ENCODE measurements around the gene CKMT1B.
"Not testable (repeated sequence)": the region's sequence is repeated elsewhere in the genome, so short reads cannot be mapped to it uniquely, and the experiment has no call there.

The CKMT1B gene

DNA sequence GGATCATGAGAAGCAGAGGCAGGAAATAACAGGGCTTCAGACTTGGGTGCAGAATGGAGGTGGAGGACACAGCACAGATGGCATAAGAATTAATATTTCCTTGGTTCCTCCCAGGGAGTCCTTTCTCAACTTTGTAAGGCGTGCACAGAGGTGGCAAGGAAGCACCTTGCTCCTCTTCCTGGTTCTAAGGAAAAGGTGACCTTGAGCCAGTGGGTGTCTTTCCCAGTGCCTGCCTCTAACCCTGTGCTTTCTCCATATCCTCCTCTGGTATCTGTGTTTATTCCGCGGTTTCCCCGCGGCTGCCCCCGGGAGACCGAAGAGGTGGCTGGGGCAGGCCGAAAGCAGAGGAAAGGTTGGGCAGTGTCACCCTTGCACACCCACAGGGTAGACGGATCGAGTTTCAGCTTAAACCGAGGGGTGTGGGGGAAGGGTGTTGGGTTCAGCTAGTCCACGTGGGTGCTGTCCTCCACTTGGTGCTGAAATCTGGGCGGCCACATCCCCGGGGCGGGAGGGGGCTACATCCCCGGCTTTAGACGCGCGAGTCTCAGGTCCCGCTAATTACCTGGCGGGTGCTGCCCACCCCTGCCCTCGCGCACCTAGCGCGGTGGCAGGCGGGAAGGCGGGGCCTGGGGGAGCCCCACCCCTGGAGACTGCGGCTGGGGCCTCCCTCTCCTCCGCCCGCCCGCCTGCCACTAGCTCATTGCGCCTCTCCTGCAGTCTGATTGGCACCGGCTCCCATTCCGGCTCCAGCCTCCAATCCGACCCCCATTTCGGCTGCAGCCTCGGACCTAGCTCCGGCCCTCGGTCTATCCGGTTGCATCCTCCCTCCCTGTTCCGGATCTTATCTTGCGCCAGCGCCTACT, at the start of gene CKMT1B:
TSS of gene CKMT1B (plus strand) at position 700 of the 863 bp plus-strand sequence. CDS start 192 bp downstream, outside the sequence.
- DNase-seq (ENCODE audit: low read depth) = not testable (repeated sequence)

DNA sequence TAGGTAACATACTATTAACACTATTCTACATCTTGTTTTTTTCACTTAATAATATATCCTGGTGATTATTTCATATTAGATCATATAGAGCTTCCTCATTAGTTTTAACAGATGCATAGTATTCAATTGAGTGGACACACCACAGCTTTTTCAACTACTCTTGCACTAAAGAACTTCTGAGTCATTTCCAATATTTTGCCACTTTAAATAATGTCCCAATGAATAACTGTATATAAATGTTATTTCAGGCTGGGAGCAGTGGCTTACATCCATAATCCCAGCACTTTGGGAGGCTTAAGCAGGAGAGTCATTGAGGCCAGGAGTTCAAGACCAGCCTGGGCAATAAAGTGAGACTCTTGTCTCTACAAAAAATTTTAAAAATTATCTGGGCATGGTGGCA, 49.6 kb upstream of the CKMT1B start:
- no peak for DNase-seq (ENCODE audit: low read depth)

DNA sequence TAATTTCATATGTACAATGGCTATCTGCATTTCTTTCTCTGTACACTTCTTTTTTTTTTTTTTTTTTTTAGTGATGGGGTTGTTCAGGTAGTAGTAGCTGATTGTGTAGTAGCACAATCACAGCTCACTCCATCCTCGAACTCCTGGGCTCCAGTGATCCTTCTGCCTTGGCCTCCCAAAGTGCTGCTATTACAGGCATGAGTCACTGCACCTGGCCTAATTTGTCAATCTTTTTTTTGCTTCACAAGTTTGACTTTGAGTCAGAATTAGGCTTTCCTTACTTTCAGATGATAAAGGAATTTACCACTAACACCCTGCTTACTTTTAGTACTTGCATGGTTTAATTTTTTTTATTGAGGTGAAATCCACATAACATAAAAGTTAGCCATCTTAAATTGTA, 48.4 kb upstream of the CKMT1B start:
- DNase-seq (ENCODE audit: low read depth) = no peak

DNA sequence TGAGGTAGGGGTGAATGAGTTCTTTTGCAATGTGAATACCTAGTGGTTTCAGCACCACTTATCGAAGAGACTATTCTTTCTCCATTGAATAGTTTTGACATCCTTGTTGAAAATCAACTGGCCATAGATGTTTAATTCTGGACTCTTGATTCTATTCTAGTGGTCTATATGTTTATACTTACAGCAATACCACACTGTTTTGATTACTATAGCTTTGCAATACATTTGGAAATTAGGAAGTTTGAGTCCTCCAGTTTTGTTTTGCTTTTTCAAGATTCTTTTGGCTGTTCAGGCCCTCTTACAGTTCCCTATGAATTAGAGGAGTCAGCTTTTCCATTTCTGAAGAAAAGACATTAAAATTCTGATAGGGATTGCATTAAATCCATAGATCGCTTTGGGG, 46.3 kb upstream of the CKMT1B start:
- DNase-seq (ENCODE audit: low read depth) = no peak

DNA sequence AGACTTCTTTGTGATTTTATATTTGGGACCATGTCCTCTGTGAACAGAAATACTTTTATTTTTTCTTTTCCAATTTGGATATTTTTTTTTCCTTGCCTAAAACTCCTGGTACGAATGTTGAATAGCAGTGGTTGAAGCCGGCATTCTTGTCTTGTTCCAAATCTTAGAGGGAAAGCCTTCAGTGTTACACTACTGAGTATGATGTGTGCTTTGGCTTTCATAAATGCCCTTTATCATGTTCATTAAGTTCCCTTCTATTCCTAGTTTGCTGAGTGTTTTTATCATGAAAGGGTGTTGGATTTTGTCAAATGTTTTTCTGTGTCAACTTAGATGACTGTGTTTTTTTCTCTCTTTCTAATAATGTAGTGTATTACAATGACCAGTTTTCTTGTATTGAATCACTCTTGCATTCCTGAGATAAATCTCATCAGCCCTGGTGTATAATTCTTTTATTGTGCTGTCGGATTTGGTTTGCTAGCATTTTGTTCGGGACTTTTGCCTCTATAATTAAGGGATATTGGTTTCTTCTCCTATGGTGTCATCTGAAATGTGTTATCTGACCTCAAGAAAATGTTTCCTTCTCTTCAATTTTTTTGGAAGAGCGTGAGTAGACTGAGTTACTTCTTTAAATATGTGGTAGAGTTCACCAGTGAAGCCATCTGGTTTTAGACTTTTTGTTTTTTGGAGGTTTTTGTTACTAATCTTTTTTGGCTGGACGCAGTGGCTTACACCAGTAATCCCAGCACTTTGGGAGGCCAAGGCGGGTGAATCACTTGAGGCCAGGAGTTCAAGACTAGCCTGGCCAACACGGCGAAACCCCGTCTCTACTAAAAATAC, 43.1 kb upstream of the CKMT1B start:
- no peak for DNase-seq (ENCODE audit: low read depth)

DNA sequence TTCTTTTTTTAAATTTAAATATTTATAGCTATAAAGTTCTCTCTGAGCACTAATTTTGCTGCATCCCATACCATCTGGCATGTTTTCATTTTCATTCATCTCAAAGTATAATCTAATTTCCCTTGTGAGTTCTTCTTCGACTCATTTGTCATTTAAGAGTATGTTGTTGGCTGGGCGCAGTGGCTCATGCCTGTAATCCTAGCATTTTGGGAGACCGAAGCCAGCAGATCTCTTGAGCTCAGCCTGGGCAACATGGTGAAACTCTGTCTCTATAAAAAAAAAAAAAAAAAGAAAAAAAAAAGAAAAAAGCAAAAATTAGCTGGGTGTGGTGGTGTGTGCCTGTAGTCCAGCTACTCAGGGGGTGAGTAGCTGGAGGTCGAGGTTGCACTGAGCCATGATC, 41.6 kb upstream of the CKMT1B start:
- DNase-seq (ENCODE audit: low read depth) = no peak

DNA sequence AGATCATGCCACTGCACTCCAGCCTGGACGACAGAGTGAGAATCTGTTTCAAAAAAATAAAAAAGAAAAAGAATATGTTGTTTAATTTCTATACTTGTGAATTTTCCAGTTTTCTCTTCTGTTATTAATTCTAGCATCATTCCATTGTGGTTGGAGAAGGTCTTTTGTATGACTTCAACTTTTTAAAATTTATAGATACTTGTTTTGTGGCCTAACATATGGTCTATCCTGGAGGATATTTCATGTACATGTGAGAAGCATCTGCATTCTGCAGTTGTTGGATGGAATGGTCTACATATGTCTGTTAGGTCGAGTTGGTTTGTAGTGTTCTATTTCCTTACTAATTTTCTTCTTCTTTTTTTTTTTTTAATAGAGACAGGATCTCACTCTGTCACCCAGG, 40.8 kb upstream of the CKMT1B start:
- no peak for DNase-seq (ENCODE audit: low read depth)

DNA sequence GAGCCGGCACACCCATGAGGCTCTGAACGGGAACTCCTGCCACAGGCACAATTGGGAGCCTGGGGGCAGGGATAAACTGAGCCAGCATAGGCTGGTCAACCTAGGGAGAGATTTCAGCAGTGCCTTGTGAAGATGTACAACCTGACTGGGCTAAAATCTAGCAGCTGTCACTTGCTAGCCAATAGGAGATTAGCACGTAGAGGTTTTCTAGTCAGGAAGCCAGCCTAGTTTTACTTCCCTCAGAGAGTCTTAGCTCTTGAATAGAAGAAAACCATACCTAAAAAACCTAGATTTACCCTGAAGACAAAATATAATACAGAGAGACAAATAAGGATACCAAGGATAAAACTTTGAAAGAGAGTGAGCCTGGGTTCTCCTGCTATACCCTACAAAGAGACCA, 31.1 kb upstream of the CKMT1B start:
- not testable (repeated sequence) for DNase-seq (ENCODE audit: low read depth)

DNA sequence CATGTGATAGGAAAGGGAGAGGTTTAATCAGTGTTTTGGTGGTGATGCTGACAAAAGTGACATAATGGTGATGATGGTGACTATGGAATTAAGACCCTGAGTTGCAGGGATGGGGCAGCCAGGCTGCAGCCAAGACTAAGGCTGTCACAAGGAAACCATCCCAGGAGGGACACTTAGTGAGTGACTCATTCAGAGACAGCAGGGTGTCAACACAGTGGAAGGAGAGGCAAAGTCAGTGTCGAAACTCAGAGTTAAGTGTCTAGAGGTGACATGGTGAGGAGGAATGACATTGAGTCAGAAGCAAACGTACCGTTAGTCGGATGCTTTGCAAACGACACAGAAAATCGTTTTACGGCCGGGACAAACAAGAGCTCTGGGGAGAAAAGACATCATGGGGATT, 30.0 kb upstream of the CKMT1B start:
- DNase-seq (ENCODE audit: low read depth) = not testable (repeated sequence)

DNA sequence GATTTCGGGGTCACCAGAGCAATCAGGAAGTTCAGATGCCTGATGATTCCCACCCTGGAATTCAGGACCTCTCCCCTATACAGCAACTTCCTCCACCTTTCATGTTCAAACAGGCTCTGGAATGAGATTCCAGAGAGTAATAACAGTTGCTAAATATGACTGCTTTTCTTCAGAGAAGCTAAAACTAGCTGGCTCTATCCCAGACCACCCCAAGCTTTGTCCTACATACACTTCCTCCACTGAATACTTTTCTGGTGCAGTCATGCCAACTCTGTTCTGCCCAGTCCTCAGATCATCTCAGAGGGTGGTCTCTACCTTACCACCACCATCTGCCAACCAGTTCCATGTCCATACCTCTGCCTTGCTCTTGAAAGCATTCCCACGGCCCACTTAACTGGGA, 27.2 kb upstream of the CKMT1B start:
- DNase-seq (ENCODE audit: low read depth) = not testable (repeated sequence)

DNA sequence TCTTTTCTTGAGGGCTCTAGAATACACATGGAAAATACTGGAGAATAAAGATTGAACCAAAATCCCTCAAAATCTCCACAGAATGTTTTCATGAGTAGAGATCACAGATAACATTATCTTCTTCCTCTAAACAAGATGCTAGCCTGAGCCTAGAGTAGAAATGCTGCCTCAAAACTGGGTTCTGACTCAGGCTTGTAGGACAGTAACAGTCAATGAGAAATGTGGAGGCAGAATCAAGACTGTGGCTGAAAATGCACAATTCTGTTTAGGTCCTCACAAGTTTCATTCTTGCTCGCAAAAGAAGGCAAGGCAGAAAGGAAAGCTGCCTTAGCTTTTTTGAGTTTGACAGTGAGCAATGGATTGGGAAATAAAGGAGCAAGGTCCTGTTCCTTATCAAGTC, 19.2 kb upstream of the CKMT1B start:
- not testable (repeated sequence) for DNase-seq (ENCODE audit: low read depth)

DNA sequence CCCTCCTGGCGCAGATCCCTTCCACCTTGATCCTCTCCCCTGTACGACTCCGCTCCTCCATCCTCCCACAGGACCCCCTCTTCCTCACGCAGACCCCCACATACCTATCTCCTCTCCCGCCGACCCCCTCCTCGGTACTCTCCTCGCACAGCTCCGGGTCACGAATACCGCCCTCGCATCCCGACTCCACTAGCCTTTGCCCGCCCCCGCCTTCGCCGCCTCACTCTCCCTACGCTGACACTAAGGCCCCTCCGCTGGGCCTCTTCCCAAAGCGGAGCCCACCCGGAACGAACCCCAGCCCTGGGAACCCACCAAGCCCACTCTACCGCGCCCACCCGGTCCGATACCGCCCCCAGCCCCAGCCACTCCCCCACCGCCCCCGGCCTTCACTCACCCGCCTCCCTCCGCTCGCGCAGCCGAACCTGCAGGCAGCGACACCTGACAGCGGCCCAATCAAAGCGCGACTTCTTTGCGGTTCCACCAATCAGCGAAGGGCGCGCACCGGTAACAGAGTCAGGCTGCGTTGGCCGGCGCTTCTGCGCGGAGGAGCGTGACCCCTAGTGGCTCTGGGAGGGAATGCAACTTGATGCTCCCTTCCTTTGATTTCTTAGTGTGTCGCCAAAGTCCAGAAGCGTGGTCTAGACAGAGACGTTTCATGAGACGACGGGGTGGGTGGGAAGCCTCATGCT, 3.9 kb upstream of the CKMT1B start, which contains the start of gene PPIP5K1:
TSS of gene PPIP5K1 (minus strand) at position 431 of the 689 bp plus-strand sequence. CDS start 5,704 bp downstream, outside the sequence.
- not testable (repeated sequence) for DNase-seq (ENCODE audit: low read depth)

DNA sequence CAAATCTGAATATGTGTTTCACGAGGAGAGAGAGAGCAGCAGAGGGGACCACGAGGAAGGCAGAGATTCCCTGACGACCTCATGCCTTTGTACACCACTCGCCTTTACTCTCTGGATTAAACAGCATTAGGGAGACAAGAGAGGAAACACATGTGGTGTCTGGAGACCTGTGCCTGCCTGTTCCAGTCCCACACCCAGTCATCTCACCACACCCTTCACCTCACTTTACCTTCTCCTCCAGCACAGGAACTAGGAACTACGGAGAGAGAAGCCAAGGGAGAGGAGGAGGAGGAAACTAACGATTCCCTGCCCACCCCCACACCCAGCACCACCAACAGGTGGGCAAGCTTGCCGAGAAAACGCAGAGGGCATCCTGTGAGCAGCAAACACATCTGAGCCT, 986 bp upstream of the CKMT1B start:
- not testable (repeated sequence) for DNase-seq (ENCODE audit: low read depth)

DNA sequence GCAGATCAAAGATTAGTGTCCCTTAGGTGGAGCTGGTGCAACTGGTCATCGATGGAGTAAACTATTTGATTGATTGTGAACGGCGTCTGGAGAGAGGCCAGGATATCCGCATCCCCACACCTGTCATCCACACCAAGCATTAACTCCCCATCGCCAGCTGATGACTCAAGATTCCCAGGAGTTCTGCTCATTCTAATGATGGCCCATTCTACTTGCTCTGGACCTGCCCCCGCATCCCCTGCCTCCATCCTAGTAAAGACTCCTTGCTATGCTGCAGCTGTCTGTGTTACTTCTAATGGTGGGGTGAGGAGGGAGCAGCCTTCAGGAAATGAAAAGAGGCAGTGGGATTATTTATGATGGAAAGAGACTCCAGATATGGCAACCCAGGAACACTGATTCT, 5.3 kb downstream of the CKMT1B start:
- not testable (repeated sequence) for DNase-seq (ENCODE audit: low read depth)

DNA sequence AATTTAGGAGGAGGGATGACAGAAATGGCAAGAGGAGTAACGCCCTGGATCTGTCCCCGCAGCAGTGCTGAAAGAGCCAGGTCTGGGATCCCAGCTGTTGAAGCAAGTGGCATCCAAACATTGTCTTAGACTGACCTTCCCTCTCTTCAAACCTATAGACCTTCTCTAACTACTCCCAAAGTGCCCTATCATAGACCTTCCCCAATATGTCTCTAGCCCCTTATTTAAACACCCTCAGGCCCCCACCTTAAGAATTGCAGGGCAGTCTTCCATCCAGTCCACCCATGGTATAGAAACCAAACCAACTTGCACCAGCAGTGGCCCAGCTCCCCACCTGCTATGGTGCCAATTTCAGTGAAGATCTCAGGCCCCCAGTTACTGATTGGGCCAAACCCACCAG, 6.4 kb downstream of the CKMT1B start:
- not testable (repeated sequence) for DNase-seq (ENCODE audit: low read depth)

DNA sequence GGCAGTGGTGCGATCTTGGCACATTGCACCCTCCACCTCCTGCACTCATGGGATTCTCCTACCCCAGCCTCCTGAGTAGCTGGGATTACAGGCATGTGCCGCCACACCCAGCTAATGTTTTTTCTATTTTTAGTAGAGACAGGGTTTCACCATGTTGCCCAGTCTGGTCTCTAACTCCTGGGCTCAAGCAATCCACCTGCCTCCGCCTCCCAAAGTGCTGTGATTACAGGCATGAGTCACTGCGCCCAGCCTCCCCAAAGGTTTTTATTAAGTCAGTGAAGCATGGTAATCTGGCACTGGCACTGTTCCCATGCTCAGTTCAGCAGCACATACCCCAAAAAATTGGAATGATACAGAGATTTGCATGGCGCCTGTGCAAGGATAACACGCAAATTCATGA, 8.4 kb downstream of the CKMT1B start:
- DNase-seq (ENCODE audit: low read depth) = not testable (repeated sequence)

DNA sequence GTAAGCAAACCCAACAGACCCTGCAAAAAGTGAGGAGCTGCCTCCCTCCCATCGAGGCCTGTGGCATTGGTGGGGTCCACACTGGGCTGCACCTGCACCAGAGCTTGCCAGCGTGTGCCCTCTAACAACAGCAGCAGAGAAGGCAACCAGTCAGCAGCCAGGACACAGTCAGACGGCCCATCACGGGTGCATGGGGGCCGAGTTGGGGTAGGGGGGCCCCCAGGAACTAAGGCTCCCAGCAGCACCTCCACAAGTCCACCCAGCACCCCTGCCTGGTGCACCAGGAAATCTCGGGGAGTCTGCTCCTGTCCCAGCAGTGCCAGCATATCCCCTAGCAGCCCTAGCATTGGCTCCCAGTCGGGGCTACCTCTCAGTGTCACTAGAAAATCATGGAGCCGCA, 23.9 kb downstream of the CKMT1B start:
- not testable (repeated sequence) for DNase-seq (ENCODE audit: low read depth)

DNA sequence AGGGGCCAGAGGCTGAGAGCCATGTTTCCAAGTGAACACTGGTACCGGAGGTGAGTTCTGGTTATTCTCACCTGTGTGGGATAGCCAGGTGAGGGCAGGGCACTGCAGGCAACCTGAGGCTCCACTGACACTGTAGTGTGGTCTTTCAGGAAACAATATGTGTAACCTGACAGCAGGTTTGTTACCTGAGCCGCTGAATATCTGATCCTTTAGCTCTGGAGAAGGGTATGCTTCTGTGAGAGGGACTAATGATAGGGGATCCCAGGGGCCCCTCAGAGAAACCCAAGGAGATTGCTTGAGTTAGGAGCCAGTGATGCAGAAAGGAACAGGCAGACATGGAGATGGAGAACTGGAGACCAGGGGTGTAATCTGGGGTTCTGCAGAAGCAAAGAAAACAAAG, 24.9 kb downstream of the CKMT1B start, which contains the start of gene STRC:
TSS of gene STRC (minus strand) at position 101 of the 400 bp plus-strand sequence. CDS start at position 23, 78 bp downstream.
- not testable (repeated sequence) for DNase-seq (ENCODE audit: low read depth)

DNA sequence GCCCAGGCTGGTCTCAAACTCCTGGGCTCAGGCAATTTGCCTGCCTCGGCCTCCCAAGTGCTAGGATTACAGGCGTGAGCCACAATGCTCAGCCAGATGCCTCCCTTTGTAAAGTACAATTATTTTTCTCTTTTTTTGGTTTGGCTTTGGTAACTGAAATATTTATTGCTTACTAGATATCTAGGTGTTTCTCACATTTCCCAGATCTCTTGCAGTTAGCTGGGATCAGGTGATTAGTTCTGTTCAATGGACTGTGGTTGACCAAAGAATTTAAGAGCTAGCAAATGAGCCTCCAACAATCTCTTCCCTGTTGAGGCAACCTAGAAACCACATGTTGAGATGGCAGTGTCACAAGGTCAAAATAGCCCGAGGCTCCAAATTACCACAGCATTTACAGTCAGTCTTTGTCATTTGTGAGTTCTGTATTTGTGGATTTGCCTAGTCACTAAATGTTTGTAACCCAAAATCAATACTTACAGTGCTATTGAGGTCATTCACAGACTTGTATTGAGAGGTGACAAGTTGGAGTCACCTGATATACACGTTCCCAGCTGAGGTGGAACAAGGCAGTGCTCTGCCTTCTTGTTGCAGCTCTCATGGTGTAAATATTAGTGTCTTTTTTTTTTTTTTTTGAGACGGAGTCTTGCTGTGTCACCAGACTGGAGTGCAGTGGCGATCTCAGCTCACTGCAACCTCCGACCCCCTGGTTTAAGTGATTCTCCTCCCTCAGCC, 28.4 kb downstream of the CKMT1B start:
- not testable (repeated sequence) for DNase-seq (ENCODE audit: low read depth)

DNA sequence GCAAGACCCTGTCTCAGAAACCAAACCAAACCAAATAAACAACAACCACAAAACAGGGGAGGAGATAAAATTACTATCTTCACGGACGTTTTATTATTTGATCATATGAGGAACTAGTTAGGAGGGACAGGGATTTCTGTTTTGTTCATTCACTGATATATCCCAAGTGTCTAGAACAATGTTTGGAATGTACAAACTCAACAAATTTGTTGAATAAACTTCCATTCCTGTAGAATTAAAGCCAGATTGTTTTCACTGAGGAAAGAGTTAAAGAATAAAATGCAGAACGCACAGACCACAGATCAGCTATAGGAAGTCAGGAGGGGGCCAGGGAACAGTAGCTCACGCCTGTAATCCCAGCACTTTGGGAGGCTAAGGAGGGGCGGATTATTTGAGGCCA, 31.3 kb downstream of the CKMT1B start:
- no peak for DNase-seq (ENCODE audit: low read depth)

DNA sequence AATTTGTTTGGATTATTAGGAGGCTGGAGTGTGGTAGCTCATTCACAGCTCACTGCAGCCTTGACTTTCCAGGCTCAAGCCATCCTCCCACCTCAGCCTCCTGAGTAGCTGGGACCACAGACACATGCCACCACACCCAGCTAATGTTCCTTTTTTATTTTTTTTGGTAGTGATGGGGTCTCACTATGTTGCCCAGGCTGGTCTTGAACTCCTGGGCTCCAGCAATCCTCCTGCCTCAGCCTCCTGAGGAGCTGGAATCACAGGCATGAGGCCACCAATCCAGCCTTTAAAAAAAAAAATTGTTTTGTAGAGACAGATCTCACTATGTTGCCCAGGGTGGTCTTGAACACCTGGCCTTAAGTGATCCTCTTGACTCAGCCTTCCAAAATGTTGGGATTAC, 33.1 kb downstream of the CKMT1B start:
- not testable (repeated sequence) for DNase-seq (ENCODE audit: low read depth)
